Left colon (tissue), 2 donors: ENCODE data around the gene EDN1. TPM values are rescaled to one million over a fixed set of nuclear protein-coding genes. Genes with fewer than 3 reads are reported as not detected.

ENCODE experiments used
- ATAC-seq: fragments of 200-7000 bp; cut with Tn5 transposase; one replicate; pipeline ENCODE4 v1.9.1; 2020; ENCODE audit warnings: mild to moderate bottlenecking, moderate library complexity
- DNase-seq, 2 donors: peaks; one replicate each; pipeline ENCODE4 v3.0.0-alpha.2; 2020
- intact Hi-C, 2 donors: fragments of 100-400 bp; cut with DNase I in 1 of 2; cut with micrococcal nuclease in 1 of 2; formaldehyde crosslinking; loops; one replicate each; pipeline versions ENCODE4 v1.11.2 to v1.14.0; 2022; cut with DNase I, micrococcal nuclease
- total RNA-seq, 2 donors: library from RNA; stranded (reverse); fragmentation: NEBNext Ultra II Directional; extraction: Animal tissue kit (Norgen Biotek cat#: 25700); gene quantifications; one replicate each; pipeline ENCODE4 v1.2.1, GENCODE V29; 2021
- donor health status: DM: no; HTN: no; CAD: no.
- donor health status: DM: yes; HTN: yes; CAD: no.

EDN1 gene
- total RNA-seq, 2 donors from 2014 or later, result 16.8 to 24.8 TPM

- DNase-seq, result no peak
- ATAC-seq, result no peak
- intact Hi-C loops, result no loop called here
Observed at GRCh38 chr6:12336121-12336971, 46.2 kb downstream of the EDN1 start.

- DNase-seq (peak; percentile 69 to 73), ATAC-seq (peak; percentile 60)
- intact Hi-C loops, result no loop called here
Observed at GRCh38 chr6:12339022-12339421, 48.9 kb downstream of the EDN1 start.

GRCh38 chr6:12339808-12340487 lies 49.8 kb downstream of the EDN1 start:
- intact Hi-C loops, result no loop called here
- DNase-seq (no peak), ATAC-seq (no peak)

GRCh38 chr6:12340488-12340818 lies 50.3 kb downstream of the EDN1 start:
- no peak for DNase-seq
- no peak for ATAC-seq
- intact Hi-C loops, result no loop called here

- intact Hi-C loops, result no loop called here
- DNase-seq, result no peak
- no peak for ATAC-seq
Observed at GRCh38 chr6:12342664-12343063, 52.5 kb downstream of the EDN1 start.

- no peak for ATAC-seq
- DNase-seq, result no peak
- intact Hi-C loops, result no loop called here
Observed at GRCh38 chr6:12343122-12343439, 52.9 kb downstream of the EDN1 start.

- DNase-seq (peak; percentile 51 to 69), ATAC-seq (peak; percentile 79)
- intact Hi-C loops, result no loop called here
Observed at GRCh38 chr6:12343440-12344162, 53.4 kb downstream of the EDN1 start.

GRCh38 chr6:12344296-12344695 lies 54.1 kb downstream of the EDN1 start:
- intact Hi-C loops, result no loop called here
- ATAC-seq, result no peak

GRCh38 chr6:12344961-12345693 lies 55.0 kb downstream of the EDN1 start:
- intact Hi-C loops, result no loop called here
- ATAC-seq, result no peak
- no peak for DNase-seq

More at GRCh38 chr6:12344296-12344695, 54.1 kb downstream of the EDN1 start:
- DNase-seq, result no peak

GRCh38 chr6:12345694-12346058 lies 55.5 kb downstream of the EDN1 start:
- DNase-seq (no peak), ATAC-seq (no peak)
- intact Hi-C loops, result no loop called here
